ENCODE data around the gene MAST4. TPM values are rescaled to one million over a fixed set of nuclear protein-coding genes. Genes with fewer than 3 reads are reported as not detected.

MAST4 gene
- total RNA-seq, 2 donors from 2014 or later = 9.5 to 20.8 TPM

- no peak overlapping the region for H3K27ac ChIP-seq
- H3K27me3 ChIP-seq = no peaks in the 10 kb centered on the region
- no peak overlapping the region for H3K4me3 ChIP-seq
- no peak overlapping the region for H3K9ac ChIP-seq (ENCODE audit: low read depth in 2 of 2, low read length in 2 of 2)
- no peaks in the 10 kb centered on the region for H3K9me3 ChIP-seq
- H3K4me1 ChIP-seq = no peaks in the 10 kb centered on the region
- H3K36me3 ChIP-seq = no peaks in the 10 kb centered on the region
- no peak for TF ChIP-seq CTCF (IDR thresholded peaks at IDR 0.05)
- DNase-seq = no peak
- intact Hi-C loops (cut with DNase I) = no loop called here
Observed at GRCh38 chr5:67149951-67150523, 553.8 kb downstream of the MAST4 start.

GRCh38 chr5:67152400-67152799 is 556.2 kb downstream of the MAST4 start:
- Histone ChIP-seq H3K4me1 (no peaks in the 10 kb centered on the region), H3K4me3 (no peak overlapping the region), H3K9ac (ENCODE audit: low read depth in 2 of 2, low read length in 2 of 2) (no peak overlapping the region), H3K9me3 (no peaks in the 10 kb centered on the region), H3K27me3 (no peaks in the 10 kb centered on the region), H3K27ac (no peak overlapping the region), H3K36me3 (no peaks in the 10 kb centered on the region)
- no peak for TF ChIP-seq CTCF (IDR thresholded peaks at IDR 0.05)
- no peak for DNase-seq
- intact Hi-C loops (cut with DNase I) = no loop called here

GRCh38 chr5:67153292-67153691 is 557.1 kb downstream of the MAST4 start:
- intact Hi-C loops (cut with DNase I) = no loop called here
- H3K9me3 ChIP-seq = no peaks in the 10 kb centered on the region
- H3K27me3 ChIP-seq = no peaks in the 10 kb centered on the region
- no peaks in the 10 kb centered on the region for H3K36me3 ChIP-seq
- TF ChIP-seq CTCF (IDR thresholded peaks at IDR 0.05) = no peak
- no peak overlapping the region for H3K4me3 ChIP-seq
- H3K9ac ChIP-seq (ENCODE audit: low read depth in 2 of 2, low read length in 2 of 2) = no peak overlapping the region
- no peak for DNase-seq
- H3K4me1 ChIP-seq = no peaks in the 10 kb centered on the region
- H3K27ac ChIP-seq = no peak overlapping the region

GRCh38 chr5:67154556-67155206 is 558.5 kb downstream of the MAST4 start:
- no peaks in the 10 kb centered on the region for H3K9me3 ChIP-seq
- no peaks in the 10 kb centered on the region for H3K4me1 ChIP-seq
- H3K9ac ChIP-seq (ENCODE audit: low read depth in 2 of 2, low read length in 2 of 2) = no peak overlapping the region
- no peaks in the 10 kb centered on the region for H3K27me3 ChIP-seq
- H3K27ac ChIP-seq = no peak overlapping the region
- intact Hi-C loops (cut with DNase I) = loop anchor here (5.0 kb wide), 1 partner anchor 342 kb away; no protein-coding TSS in a partner anchor
- H3K36me3 ChIP-seq = no peaks in the 10 kb centered on the region
- TF ChIP-seq CTCF (IDR thresholded peaks at IDR 0.05) = no peak
- no peak overlapping the region for H3K4me3 ChIP-seq
- no peak for DNase-seq

- Histone ChIP-seq H3K9ac (ENCODE audit: low read depth in 2 of 2, low read length in 2 of 2) (no peak overlapping the region), H3K27me3 (no peaks in the 10 kb centered on the region), H3K4me3 (no peak overlapping the region), H3K36me3 (no peaks in the 10 kb centered on the region), H3K4me1 (no peaks in the 10 kb centered on the region), H3K9me3 (no peaks in the 10 kb centered on the region), H3K27ac (no peak overlapping the region)
- TF ChIP-seq CTCF (IDR thresholded peaks at IDR 0.05) = peak; percentile 85
- intact Hi-C loops (cut with DNase I) = loop anchor here (5.0 kb wide), 1 partner anchor 345 kb away; no protein-coding TSS in a partner anchor
- no peak for DNase-seq
Observed at GRCh38 chr5:67156976-67157583, 560.9 kb downstream of the MAST4 start.
